SK-N-SH (cell line): ENCODE data around the gene ABHD12. TPM values are rescaled to one million over a fixed set of nuclear protein-coding genes. Genes with fewer than 3 reads are reported as not detected.

Experiments
- CTCF ChIA-PET: fragments of 300-600, 350-600 bp; formaldehyde crosslinking; extraction: SDS; loops from one replicate; lab custom pipeline; 2021; lab: Yijun Ruan, JAX
- POLR2A ChIA-PET: fragments of 350-600 bp; sonication (Branson Sonifier 250); formaldehyde crosslinking; extraction: SDS; loops from one replicate; lab custom pipeline; 2020; ENCODE audit warnings: antibody characterized with exemption, inconsistent platforms; lab: Yijun Ruan, JAX
- DNase-seq: peaks from one replicate; pipeline ENCODE4 v3.0.0; 2012
- H2AFZ ChIP-seq: fragments of 200-600 bp; sonication (generic); 2 replicates; pipeline ENCODE4 v1.8.1; 2016; ENCODE audit warnings: antibody characterized with exemption, mild to moderate bottlenecking, low read depth
- H3F3A ChIP-seq: fragments of 200-600 bp; sonication (generic); replicated peaks from 2 replicates; pipeline ENCODE3; 2016; ENCODE audit warnings: antibody characterized with exemption, mild to moderate bottlenecking; ENCODE audit not compliant: insufficient read depth
- H3K27ac ChIP-seq, 2 experiments: fragments of 200-500 bp in 1 of 2; fragments of 200-600 bp in 1 of 2; sonication (Bioruptor generic) in 1 of 2; sonication (generic), shearing (Covaris generic) in 1 of 2; 2 replicates each; pipeline versions ENCODE4 v1.5.1 to v1.6.1; 2014 to 2016; ENCODE audit warnings: low read depth in 2 of 2, inconsistent platforms in 1 of 2, low read length in 1 of 2, mild to moderate bottlenecking in 1 of 2, mixed read lengths in 1 of 2
- H3K27me3 ChIP-seq: fragments of 200-600 bp; sonication (generic), shearing (Covaris generic); 2 replicates; pipeline ENCODE4 v1.6.1; 2016; ENCODE audit warnings: mixed run types; ENCODE audit not compliant: insufficient read depth
- H3K36me3 ChIP-seq, 2 experiments: fragments of 200-500 bp in 1 of 2; fragments of 200-600 bp in 1 of 2; sonication (Bioruptor generic) in 1 of 2; sonication (generic) in 1 of 2; replicated peaks in 1 of 2; 2 replicates each; pipeline versions ENCODE3 to v1.5.1; 2014 to 2016; ENCODE audit warnings: low read length in 1 of 2, mild to moderate bottlenecking in 1 of 2; ENCODE audit not compliant: insufficient read depth in 2 of 2, control insufficient read depth in 1 of 2
- H3K4me1 ChIP-seq, 2 experiments: fragments of 200-500 bp in 1 of 2; fragments of 200-600 bp in 1 of 2; sonication (Bioruptor generic) in 1 of 2; sonication (generic), shearing (Covaris generic) in 1 of 2; 2 replicates each; pipeline versions ENCODE4 v1.5.1 to v1.6.1; 2014 to 2016; ENCODE audit warnings: low read depth in 1 of 2, low read length in 1 of 2, mixed run types in 1 of 2; ENCODE audit not compliant: insufficient read depth in 2 of 2, control insufficient read depth in 1 of 2
- H3K4me2 ChIP-seq: fragments of 200-600 bp; sonication (generic), shearing (Covaris generic); 2 replicates; pipeline ENCODE4 v1.6.1; 2017; ENCODE audit warnings: mixed run types
- H3K4me3 ChIP-seq, 2 experiments: fragments of 200-500 bp in 1 of 2; fragments of 200-600 bp in 1 of 2; sonication (Bioruptor generic) in 1 of 2; sonication (generic), shearing (Covaris generic) in 1 of 2; 2 replicates each; pipeline versions ENCODE4 v1.5.1 to v1.8.1; 2014 to 2016; ENCODE audit warnings: low read depth in 2 of 2, inconsistent platforms in 1 of 2, low read length in 1 of 2, mild to moderate bottlenecking in 1 of 2, mixed read lengths in 1 of 2, moderate library complexity in 1 of 2
- H3K79me2 ChIP-seq: fragments of 200-600 bp; sonication (generic); 2 replicates; pipeline ENCODE4 v1.8.1; 2017; ENCODE audit warnings: mild to moderate bottlenecking; ENCODE audit not compliant: insufficient read depth
- H3K9ac ChIP-seq: fragments of 200-600 bp; sonication (generic); 2 replicates; pipeline ENCODE4 v1.6.1; 2017; ENCODE audit warnings: mixed run types
- H3K9me2 ChIP-seq: fragments of 200-600 bp; sonication (generic); 2 replicates; pipeline ENCODE4 v1.6.1; 2017; ENCODE audit warnings: mixed run types
- H3K9me3 ChIP-seq: fragments of 200-600 bp; sonication (generic); 2 replicates; pipeline ENCODE4 v1.6.1; 2017; ENCODE audit warnings: mixed run types, mild to moderate bottlenecking, moderate library complexity
- H4K20me1 ChIP-seq: fragments of 200-600 bp; sonication (generic); 2 replicates; pipeline ENCODE4 v1.6.1; 2017; ENCODE audit warnings: mild to moderate bottlenecking, mixed run types; ENCODE audit not compliant: insufficient read depth
- CHD2 ChIP-seq: fragments of 150-350 bp; IDR thresholded peaks from 2 replicates; pipeline ENCODE4 v1.6.1; 2018; ENCODE audit warnings: low read length; ENCODE audit not compliant: partially characterized antibody
- ELF1 ChIP-seq: IDR thresholded peaks from 2 replicates; pipeline ENCODE4 v1.4.0; 2012
- EP300 ChIP-seq, 2 experiments: IDR thresholded peaks; 2 replicates each; pipeline versions ENCODE4 v1.4.0 to v1.6.1; 2012; ENCODE audit warnings: borderline replicate concordance in 1 of 2, low read depth in 1 of 2, low read length in 1 of 2
- FOSL2 ChIP-seq: IDR thresholded peaks from 2 replicates; pipeline ENCODE4 v1.4.0; 2012; ENCODE audit warnings: low read depth, mild to moderate bottlenecking, moderate library complexity, borderline replicate concordance
- FOXJ3 ChIP-seq: sonication (generic); formaldehyde crosslinking; IDR thresholded peaks from 2 replicates; pipeline ENCODE4 v1.5.1; 2020; ENCODE audit warnings: mild to moderate bottlenecking, missing genetic modification reagents
- FOXM1 ChIP-seq: IDR thresholded peaks from 2 replicates; pipeline ENCODE4 v1.4.0; 2012; ENCODE audit warnings: low read depth, mild to moderate bottlenecking
- JUND ChIP-seq: IDR thresholded peaks from 2 replicates; pipeline ENCODE4 v1.4.0; 2012
- MEF2A ChIP-seq: IDR thresholded peaks from 2 replicates; pipeline ENCODE4 v1.4.0; 2012; ENCODE audit warnings: low read depth, borderline replicate concordance
- MXI1 ChIP-seq: IDR thresholded peaks from 2 replicates; pipeline ENCODE4 v1.6.1; 2012; ENCODE audit warnings: mild to moderate bottlenecking, low read depth, low read length, improper control_type of control experiment
- NFIC ChIP-seq: IDR thresholded peaks from 2 replicates; pipeline ENCODE4 v1.4.0; 2012; ENCODE audit warnings: borderline replicate concordance
- PBX3 ChIP-seq: IDR thresholded peaks from 2 replicates; pipeline ENCODE4; 2012
- POLR2AphosphoS5 ChIP-seq: IDR thresholded peaks from 2 replicates; pipeline ENCODE4 v1.6.1; 2012; ENCODE audit warnings: low read depth, low read length
- RFX5 ChIP-seq: IDR thresholded peaks from 2 replicates; pipeline ENCODE4 v1.6.1; 2012; ENCODE audit warnings: mild to moderate bottlenecking, improper control_type of control experiment, low read length
- SIN3A ChIP-seq: IDR thresholded peaks from 2 replicates; pipeline ENCODE4 v1.6.1; 2012; ENCODE audit warnings: low read depth, mild to moderate bottlenecking, low read length, moderate library complexity, borderline replicate concordance
- TAF1 ChIP-seq: IDR thresholded peaks from 2 replicates; pipeline ENCODE4 v1.6.1; 2012; ENCODE audit warnings: low read depth, mild to moderate bottlenecking, low read length, moderate library complexity, borderline replicate concordance
- TCF12 ChIP-seq: IDR thresholded peaks from 2 replicates; pipeline ENCODE4 v1.4.0; 2012
- TEAD4 ChIP-seq: IDR thresholded peaks from 2 replicates; pipeline ENCODE4 v1.4.0; 2012; ENCODE audit warnings: mild to moderate bottlenecking, borderline replicate concordance; ENCODE audit not compliant: insufficient read depth
- WGBS: methylation state at CpG from one replicate; pipeline ENCODE4 v1.1.6; 2017; ENCODE audit warnings: low lambda C conversion rate; 5-methylcytosine and 5-hydroxymethylcytosine counted together
- polyA plus RNA-seq, 3 experiments: library from polyadenylated mRNA; depleted of rRNA; stranded (reverse); fragments of >200 nt; gene quantifications; 2 replicates each; pipeline ENCODE4 v1.2.3, GENCODE V29; 2012
- TF ChIP-seq, protein P1 (sequence below): IDR thresholded peaks from 2 replicates; pipeline ENCODE4 v1.4.0; 2012; ENCODE audit warnings: low read depth
- TF ChIP-seq, protein P2 (sequence below): IDR thresholded peaks from 2 replicates; pipeline ENCODE4 v1.4.0; 2012; ENCODE audit warnings: low read depth, borderline replicate concordance
- TF ChIP-seq, protein P3 (sequence below): IDR thresholded peaks from 2 replicates; pipeline ENCODE4 v1.6.1; 2012; ENCODE audit warnings: mild to moderate bottlenecking, low read depth, low read length, moderate library complexity

Gene ABHD12
- polyA plus RNA-seq, 1 of the 3 experiments (the other 2 are of a cell fraction), result 33.5 TPM

GRCh38 chr20:25292176-25292891 lies 98.3 kb downstream of the ABHD12 start:
- H3K36me3 ChIP-seq, result peaks cover 17 to 45% of the 10 kb centered on the region in 2 experiments
- H3K27me3 ChIP-seq, result no peaks in the 10 kb centered on the region
- TF ChIP-seq MEF2A, result no peak
- no peak for TF ChIP-seq TEAD4
- no peak for TF ChIP-seq ELF1
- TF ChIP-seq, protein P1, sequence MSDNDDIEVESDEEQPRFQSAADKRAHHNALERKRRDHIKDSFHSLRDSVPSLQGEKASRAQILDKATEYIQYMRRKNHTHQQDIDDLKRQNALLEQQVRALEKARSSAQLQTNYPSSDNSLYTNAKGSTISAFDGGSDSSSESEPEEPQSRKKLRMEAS, result no peak
- TF ChIP-seq SIN3A, result no peak
- TF ChIP-seq FOXM1, result no peak
- TF ChIP-seq MXI1, result no peak
- no peak for TF ChIP-seq RFX5
- TF ChIP-seq, protein P2, sequence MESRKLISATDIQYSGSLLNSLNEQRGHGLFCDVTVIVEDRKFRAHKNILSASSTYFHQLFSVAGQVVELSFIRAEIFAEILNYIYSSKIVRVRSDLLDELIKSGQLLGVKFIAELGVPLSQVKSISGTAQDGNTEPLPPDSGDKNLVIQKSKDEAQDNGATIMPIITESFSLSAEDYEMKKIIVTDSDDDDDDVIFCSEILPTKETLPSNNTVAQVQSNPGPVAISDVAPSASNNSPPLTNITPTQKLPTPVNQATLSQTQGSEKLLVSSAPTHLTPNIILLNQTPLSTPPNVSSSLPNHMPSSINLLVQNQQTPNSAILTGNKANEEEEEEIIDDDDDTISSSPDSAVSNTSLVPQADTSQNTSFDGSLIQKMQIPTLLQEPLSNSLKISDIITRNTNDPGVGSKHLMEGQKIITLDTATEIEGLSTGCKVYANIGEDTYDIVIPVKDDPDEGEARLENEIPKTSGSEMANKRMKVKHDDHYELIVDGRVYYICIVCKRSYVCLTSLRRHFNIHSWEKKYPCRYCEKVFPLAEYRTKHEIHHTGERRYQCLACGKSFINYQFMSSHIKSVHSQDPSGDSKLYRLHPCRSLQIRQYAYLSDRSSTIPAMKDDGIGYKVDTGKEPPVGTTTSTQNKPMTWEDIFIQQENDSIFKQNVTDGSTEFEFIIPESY, result no peak
- TF ChIP-seq NFIC, result no peak
- no peak for TF ChIP-seq FOSL2
- TF ChIP-seq JUND, result no peak
- no peak for TF ChIP-seq CHD2
- TF ChIP-seq FOXJ3 (CRISPR knock-in tag), result no peak
- TF ChIP-seq TCF12, result no peak
- no peak for TF ChIP-seq PBX3
- TF ChIP-seq, protein P3, sequence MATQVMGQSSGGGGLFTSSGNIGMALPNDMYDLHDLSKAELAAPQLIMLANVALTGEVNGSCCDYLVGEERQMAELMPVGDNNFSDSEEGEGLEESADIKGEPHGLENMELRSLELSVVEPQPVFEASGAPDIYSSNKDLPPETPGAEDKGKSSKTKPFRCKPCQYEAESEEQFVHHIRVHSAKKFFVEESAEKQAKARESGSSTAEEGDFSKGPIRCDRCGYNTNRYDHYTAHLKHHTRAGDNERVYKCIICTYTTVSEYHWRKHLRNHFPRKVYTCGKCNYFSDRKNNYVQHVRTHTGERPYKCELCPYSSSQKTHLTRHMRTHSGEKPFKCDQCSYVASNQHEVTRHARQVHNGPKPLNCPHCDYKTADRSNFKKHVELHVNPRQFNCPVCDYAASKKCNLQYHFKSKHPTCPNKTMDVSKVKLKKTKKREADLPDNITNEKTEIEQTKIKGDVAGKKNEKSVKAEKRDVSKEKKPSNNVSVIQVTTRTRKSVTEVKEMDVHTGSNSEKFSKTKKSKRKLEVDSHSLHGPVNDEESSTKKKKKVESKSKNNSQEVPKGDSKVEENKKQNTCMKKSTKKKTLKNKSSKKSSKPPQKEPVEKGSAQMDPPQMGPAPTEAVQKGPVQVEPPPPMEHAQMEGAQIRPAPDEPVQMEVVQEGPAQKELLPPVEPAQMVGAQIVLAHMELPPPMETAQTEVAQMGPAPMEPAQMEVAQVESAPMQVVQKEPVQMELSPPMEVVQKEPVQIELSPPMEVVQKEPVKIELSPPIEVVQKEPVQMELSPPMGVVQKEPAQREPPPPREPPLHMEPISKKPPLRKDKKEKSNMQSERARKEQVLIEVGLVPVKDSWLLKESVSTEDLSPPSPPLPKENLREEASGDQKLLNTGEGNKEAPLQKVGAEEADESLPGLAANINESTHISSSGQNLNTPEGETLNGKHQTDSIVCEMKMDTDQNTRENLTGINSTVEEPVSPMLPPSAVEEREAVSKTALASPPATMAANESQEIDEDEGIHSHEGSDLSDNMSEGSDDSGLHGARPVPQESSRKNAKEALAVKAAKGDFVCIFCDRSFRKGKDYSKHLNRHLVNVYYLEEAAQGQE, result no peak
- TF ChIP-seq POLR2AphosphoS5, result no peak
- TF ChIP-seq EP300 (IDR thresholded peaks at IDR 0.05; ENCODE audit: borderline replicate concordance in 1 of 2, low read depth in 1 of 2, low read length in 1 of 2), result no peak
- TF ChIP-seq TAF1, result no peak
- no peak overlapping the region for H3K4me3 ChIP-seq
- WGBS, result 96% methylated on average over 12 of the region's 35 CpGs
- H3K4me1 ChIP-seq, result peaks cover 0 to 24% of the 10 kb centered on the region in 2 experiments; a peak in 1 of 4 replicates
- H3K4me2 ChIP-seq, result no peak overlapping the region
- no peaks in the 10 kb centered on the region for H3K9me2 ChIP-seq
- peaks cover 11% of the 10 kb centered on the region for H3F3A ChIP-seq
- H3K27ac ChIP-seq, result no peak overlapping the region
- ChIA-PET CTCF (interaction anchor here (1.8 to 5.1 kb wide), 3 partner anchors 23 to 107 kb away, joined by 6 to 104 read pairs (median 6); no protein-coding TSS in a partner anchor), POLR2A (no interaction called here)
- H3K79me2 ChIP-seq, result no peaks in the 10 kb centered on the region
- 0 out of 2 replicates have a peak, but pooled peaks cover 6% of the 10 kb centered on the region for H4K20me1 ChIP-seq
- H3K9ac ChIP-seq, result no peak overlapping the region
- no peak overlapping the region for H2AFZ ChIP-seq
- no peak for DNase-seq
- no peaks in the 10 kb centered on the region for H3K9me3 ChIP-seq
